Effector CD8-positive, alpha-beta T cell (primary cell): ENCODE data around the gene CD209.
A peak's percentile ranks its signal among the peaks of the same experiment; 100 is the strongest.

Experiments
- DNase-seq: peaks from one replicate; lab custom pipeline; 2025; lab: John Stamatoyannopoulos, UW

Gene CD209

DNA sequence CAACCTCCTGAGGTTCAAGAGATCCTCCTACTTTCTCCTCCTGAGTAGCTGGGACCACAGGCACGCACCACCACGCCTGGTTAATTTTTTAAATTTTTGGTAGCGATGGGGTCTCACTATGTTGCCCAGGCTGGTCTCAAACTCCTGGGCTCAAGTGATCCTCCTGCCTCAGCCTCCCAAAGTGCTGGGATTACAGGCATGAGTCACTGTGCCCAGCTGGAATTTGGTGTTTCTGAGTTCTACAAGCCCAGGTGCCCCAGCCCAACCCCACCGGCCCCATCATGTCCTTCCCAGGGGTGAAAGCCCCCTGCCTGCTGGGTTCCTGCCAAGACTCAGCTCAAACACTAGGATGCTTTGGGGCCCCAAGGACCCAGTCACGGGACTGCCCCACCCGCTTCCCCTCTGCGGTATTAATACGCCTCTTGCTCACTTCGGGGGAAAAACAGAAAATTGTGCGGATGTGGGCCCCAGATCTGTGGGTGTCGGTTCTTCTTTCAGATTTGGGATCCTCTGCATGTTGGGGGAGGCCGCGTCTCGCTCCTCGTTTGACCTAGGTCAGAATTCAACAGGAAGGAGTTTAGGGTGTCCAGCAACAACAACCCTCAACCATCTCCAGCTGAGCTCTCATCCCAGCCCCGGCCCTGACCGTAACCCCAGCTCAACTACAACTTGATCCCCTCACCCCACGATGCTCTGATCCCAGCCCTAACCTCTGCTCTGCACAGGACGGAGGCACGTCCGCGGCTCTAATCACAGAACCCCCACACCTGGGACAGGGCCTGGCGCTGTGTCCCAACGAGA is 41.7 kb downstream of the CD209 start:
- peak; percentile 43 for DNase-seq

GRCh38 chr19:7704280-7705060 is 42.9 kb downstream of the CD209 start:
- DNase-seq, result no peak

DNA sequence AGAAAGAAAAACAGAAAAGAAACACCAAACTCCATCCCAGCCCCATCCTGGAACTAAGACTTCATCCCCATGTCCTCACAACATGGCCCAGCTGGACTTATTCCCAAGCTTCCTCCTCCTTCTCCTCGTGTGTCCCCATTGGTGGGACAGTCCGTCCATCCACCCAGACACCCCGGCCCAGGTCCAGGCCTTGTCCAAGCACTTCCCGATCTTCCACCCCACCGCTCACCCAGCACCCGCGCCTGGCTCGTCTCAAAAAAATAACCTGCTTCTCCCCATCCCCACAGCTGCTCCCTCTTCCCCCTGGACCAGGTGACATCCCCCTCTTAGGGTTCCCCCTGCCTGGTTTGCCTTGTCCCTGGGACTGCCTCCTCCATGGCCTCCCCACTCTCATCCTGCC is 44.0 kb downstream of the CD209 start:
- no peak for DNase-seq

GRCh38 chr19:7701654-7702457 is 45.5 kb downstream of the CD209 start, which contains the start of gene FCER2:
Gene FCER2 (minus strand): TSS chr19:7702131. CDS start chr19:7699760, 2,371 bp downstream.
- no peak for DNase-seq

GRCh38 chr19:7701049-7701653 is 46.2 kb downstream of the CD209 start:
- DNase-seq, result no peak

DNA sequence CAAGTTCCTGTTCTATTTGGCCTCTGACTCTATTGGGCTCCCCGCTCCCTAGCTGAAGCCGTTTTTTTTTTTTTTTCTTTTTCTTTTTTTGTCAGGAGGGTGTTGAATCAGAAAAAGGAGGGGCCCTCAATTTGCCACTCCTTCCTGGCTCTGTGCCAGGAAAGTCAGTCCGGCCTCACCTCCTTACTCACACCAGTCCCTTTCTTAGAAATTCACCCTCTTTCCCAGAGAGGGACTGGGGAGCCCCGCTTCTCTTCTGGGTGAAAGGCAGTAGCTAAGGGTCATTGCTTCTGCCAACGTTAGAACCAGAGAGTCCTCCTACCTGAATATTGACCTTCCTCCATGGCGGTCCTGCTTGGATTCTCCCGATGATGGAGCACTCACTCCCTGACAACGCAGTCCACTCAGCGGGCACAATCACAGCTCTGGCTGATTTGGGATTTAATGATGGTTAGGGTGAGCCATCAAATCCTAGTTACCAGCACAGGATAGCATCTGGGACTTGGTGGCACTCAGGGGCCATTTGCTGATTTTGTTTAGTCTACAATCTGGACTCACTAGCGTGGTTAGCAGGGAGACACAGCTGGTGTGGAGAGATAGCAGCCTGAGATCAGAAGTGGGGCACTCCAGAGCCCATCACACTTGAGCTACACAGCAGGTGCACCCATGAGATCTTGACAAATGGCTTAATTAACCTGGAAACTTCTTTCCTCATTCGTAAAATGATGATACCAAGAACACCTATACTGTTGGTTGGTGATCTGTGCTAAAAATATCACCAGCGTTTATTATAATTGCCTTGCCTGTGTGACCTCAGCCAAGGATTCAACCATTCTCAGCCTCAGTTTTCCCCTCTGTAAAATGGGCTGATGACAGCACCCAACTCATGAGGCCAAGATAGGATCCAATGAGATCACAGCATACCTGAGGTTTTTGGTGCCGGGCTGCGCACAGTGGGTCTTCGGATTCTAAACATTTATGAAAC is 47.6 kb downstream of the CD209 start:
- DNase-seq, result no peak

- no peak for DNase-seq
Measured at GRCh38 chr19:7699003-7699402, 48.3 kb downstream of the CD209 start.

- no peak for DNase-seq
Measured at GRCh38 chr19:7698583-7698982, 48.8 kb downstream of the CD209 start.

DNA sequence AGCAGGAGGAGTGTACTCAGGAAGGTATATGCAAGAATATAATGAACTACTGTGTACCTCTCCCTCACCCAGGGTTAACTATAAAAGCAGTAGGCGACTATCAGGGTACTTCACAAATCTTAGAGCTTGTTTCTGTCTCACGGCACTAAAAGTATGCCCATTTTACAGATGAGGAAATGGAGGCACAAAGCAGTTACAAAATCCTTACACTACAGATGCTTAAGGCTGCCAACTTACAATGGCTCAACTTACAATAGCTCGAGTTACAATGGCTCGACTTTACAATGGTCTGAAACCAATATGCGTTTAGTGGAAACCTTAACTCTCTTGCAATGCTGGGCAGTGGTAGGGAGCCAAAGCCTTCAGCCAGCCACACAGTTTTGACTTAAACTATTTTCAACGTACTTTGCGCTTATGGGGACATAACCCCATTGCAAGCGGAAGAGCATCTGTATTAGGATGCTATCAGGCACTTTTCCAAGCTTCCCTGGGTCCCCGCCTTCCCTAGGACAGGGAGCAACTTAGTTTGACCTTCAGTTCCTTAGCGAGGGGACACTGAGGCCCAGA is 49.5 kb downstream of the CD209 start:
- no peak for DNase-seq

DNA sequence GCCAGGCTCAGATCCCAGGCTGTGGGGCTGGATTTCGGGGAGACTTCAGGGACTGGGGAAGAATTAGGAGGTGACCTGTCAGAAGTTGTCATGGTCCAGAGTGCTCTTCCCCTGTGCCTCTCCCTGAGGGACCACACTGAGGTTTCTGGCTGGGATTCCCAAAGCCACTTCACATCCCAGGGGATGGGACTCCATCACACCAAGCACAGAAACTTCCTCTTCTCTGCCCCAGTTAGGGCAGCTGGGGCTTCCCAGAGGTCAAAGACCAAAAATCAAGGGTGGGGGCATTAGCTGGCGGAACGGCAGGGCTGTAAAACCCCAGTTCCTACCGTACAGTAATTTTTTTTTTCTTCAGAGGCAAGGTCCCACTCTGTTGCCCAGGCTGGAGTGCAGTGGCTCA is 52.8 kb downstream of the CD209 start:
- DNase-seq, result no peak

DNA sequence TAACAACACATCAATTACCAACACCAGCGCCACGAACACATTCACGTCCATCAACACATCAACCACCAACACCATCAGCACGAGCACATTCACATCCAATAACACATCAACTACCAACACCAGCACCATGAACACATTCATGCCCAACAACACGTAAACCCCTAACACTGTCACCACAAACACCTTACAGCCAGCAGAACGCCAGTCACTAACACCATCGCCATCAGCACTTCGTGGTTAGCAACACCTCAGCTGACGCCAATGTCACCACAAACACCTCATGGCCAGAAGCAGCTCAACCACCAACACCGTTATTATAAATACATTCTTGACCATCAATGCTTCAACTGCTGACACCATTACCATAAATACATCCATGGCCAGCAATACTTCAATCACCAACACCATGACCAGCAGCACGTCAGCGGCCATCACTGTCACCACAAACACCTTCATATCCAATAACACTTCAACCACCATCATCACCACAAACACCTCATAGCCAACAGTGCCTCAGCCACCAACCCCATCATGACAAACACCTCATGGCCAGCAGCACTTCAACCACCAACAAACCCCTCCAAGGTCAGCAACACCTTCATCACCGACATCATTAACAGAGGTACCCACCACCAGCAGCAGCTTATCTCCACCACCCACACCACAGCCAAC is 54.8 kb downstream of the CD209 start:
- DNase-seq, result no peak

GRCh38 chr19:7691497-7691896 is 55.8 kb downstream of the CD209 start:
- DNase-seq, result no peak

DNA sequence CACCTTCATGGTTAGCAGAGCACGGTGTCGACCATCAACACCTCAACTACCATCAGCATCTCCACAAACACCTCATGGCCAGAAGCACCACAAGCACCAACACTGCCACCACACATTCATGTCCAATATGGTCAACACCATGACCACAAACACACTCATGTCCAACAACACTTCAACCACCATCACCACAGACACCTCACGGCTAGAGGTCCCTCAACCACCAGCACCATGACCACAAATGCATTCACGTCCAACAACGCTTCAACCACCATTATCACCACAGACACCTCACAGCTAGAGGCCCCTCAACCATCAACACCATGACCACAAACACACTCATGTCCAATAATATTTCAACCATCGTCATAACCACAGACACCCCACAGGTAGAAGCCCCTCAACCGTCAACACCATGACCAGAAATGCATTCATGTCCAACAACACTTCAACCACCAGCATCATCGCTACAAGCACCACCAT is 56.5 kb downstream of the CD209 start:
- no peak for DNase-seq
